ENCODE measurements around the gene TMEM263.
A peak's percentile ranks its signal among the peaks of the same experiment; 100 is the strongest.
"Not testable (repeated sequence)": the region's sequence is repeated elsewhere in the genome, so short reads cannot be mapped to it uniquely, and the experiment has no call there.

TMEM263 gene

DNA sequence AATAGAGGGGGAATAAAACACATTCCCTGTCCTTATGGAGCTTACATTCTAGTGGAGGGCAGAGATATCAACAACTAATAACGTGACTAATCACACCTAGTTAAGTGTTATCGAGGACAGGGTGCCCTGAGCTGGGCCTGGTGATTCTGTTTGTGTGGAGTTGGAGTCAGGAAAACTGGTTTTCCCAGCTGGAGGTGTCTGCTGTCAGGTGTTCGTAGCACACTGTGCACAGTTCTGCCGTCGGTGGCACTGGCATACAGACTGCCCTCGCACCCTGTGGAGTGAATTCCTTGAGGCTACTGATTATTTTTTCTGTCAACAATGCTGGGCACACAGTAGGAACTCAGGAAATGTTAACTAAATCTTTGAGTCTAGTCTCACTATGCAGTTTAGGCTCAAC is 32.1 kb downstream of the TMEM263 start:
- DNase-seq = no peak

- no peak for DNase-seq
Measured at GRCh38 chr12:106994579-106995220, 39.0 kb downstream of the TMEM263 start.

GRCh38 chr12:106996102-106996501 is 40.4 kb downstream of the TMEM263 start:
- not testable (repeated sequence) for DNase-seq

DNA sequence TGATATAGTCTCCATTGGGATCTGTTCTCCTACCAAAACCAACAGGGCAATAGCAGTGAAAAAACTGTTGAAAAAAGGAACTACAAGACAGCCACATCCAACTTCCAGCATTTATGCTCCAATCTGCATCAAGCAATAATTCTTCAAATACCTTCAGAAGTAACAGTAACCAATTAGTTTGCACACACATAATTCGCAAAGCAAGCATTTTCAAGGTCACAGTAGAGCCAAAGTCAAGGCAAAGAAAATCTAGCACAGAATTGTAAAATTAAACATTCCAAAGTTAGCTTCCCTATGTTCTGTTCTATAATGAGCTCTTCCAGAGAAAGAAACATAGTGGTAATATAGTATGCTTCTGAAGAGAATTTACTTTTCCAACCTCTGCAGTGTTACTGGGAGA is 42.2 kb downstream of the TMEM263 start:
- no peak for DNase-seq

GRCh38 chr12:106999446-106999845 is 43.7 kb downstream of the TMEM263 start:
- DNase-seq = no peak

GRCh38 chr12:107002665-107003064 is 47.0 kb downstream of the TMEM263 start:
- not testable (repeated sequence) for DNase-seq

DNA sequence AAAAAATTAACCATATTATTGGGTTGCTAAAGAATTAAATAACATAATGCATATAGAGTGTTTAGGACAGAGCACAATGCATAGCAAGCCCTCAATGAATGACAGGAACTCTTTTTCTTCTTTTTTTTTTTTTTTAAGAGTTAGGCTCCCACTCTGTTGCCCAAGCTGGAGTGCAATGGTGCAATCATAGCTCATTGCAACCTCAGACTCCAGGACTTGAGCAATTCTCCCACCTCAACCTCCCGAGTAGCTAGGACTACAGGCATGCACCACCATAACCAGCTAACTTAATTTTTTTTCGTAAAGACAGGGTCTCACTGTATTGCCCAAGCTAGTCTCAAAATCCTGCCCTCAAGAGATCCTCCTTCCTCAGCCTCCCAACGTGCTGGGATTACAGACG is 51.7 kb downstream of the TMEM263 start:
- no peak for DNase-seq

- DNase-seq = no peak
Measured at GRCh38 chr12:107011519-107011918, 55.8 kb downstream of the TMEM263 start.

- no peak for DNase-seq
Measured at GRCh38 chr12:107012736-107013425, 57.2 kb downstream of the TMEM263 start.

- peak; percentile 2 to 56 for DNase-seq
Measured at GRCh38 chr12:107014055-107014454, 58.3 kb downstream of the TMEM263 start.

- DNase-seq = no peak
Measured at GRCh38 chr12:107017042-107017441, 61.3 kb downstream of the TMEM263 start.

DNA sequence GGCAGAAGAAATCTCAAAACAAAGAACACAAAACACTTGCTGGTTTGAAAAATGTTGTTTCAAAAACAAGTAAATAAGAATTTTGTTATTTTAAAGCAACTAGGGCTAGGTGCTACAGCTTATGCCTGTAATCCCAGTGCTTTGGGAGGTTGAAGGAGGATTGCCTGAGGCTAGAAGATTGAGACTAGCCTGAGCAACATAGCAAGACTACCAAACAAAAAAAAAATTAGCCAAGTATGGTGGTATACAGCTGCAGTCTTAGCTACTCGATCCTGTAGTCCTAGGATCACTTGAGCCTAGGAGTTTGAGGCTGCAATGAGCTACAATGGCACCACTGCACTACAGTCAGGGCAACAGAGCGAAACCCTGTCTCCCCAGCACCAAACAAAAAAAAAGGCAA is 63.8 kb downstream of the TMEM263 start:
- no peak for DNase-seq

Data from CD4-positive, alpha-beta T cell treated with Interferon alpha-2 for 1 hour (primary cell).